ENCODE measurements around the gene AOC1.

DNA sequence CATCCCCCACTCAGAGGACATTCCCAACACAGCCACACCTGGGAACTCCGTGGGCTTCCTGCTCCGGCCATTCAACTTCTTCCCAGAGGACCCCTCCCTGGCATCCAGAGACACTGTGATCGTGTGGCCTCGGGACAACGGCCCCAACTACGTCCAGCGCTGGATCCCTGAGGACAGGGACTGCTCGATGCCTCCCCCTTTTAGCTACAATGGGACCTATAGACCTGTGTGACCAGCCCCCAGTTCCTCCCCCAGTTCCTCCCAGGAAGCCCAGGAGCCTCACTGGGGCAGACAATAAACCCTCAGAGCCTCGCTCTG is 8.6 kb downstream of the AOC1 start:
- TF ChIP-seq, protein P1, sequence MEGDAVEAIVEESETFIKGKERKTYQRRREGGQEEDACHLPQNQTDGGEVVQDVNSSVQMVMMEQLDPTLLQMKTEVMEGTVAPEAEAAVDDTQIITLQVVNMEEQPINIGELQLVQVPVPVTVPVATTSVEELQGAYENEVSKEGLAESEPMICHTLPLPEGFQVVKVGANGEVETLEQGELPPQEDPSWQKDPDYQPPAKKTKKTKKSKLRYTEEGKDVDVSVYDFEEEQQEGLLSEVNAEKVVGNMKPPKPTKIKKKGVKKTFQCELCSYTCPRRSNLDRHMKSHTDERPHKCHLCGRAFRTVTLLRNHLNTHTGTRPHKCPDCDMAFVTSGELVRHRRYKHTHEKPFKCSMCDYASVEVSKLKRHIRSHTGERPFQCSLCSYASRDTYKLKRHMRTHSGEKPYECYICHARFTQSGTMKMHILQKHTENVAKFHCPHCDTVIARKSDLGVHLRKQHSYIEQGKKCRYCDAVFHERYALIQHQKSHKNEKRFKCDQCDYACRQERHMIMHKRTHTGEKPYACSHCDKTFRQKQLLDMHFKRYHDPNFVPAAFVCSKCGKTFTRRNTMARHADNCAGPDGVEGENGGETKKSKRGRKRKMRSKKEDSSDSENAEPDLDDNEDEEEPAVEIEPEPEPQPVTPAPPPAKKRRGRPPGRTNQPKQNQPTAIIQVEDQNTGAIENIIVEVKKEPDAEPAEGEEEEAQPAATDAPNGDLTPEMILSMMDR (conservative IDR thresholded peaks at IDR 0.05; ENCODE audit: low read depth, low read length): no peak
- no peak for TF ChIP-seq EZH2 (IDR thresholded peaks at IDR 0.05; ENCODE audit: borderline replicate concordance, low read depth, low read length, poor library complexity, severe bottlenecking)

Data from A673 (cell line).